A549 (cell line): Measurements from ENCODE around the gene MTARC1.

ENCODE experiments used
- CTCF ChIP-seq: fragments of >200 bp; sonication (Bioruptor Twin); formaldehyde crosslinking; IDR thresholded peaks from 3 replicates; pipeline ENCODE4 v1.5.1; 2016
- REST ChIP-seq: fragments of 200-600 bp; sonication (generic); IDR thresholded peaks from 2 replicates; pipeline ENCODE4 v1.6.1; 2016; ENCODE audit warnings: antibody characterized with exemption, mild to moderate bottlenecking, moderate library complexity

GRCh38 chr1:220741349-220741748 is 45.4 kb upstream of the MTARC1 start:
- TF ChIP-seq CTCF (no peak), REST (no peak)
